HepG2 (cell line): ENCODE measurements around the gene MPC1. TPM values are rescaled to one million over a fixed set of nuclear protein-coding genes. Genes with fewer than 3 reads are reported as not detected.

Experiments used
- DPF2 ChIP-seq: sonication (generic); formaldehyde crosslinking; IDR thresholded peaks from 2 replicates; pipeline ENCODE4 v1.4.0; 2020; ENCODE audit warnings: mild to moderate bottlenecking, low read depth, missing genetic modification reagents, borderline replicate concordance
- FOXJ3 ChIP-seq: sonication (generic); formaldehyde crosslinking; IDR thresholded peaks from 2 replicates; pipeline ENCODE4 v1.4.0; 2020; ENCODE audit warnings: missing genetic modification reagents, mild to moderate bottlenecking, borderline replicate concordance
- GLI4 ChIP-seq: sonication (generic); formaldehyde crosslinking; IDR thresholded peaks from 2 replicates; pipeline ENCODE4 v1.5.1; 2020; ENCODE audit warnings: missing genetic modification reagents, mild to moderate bottlenecking, moderate library complexity, borderline replicate concordance
- GLMP ChIP-seq: sonication (generic); formaldehyde crosslinking; IDR thresholded peaks from 2 replicates; pipeline ENCODE4 v1.9.0; 2021; ENCODE audit warnings: missing genetic modification reagents, mild to moderate bottlenecking, borderline replicate concordance
- GZF1 ChIP-seq: sonication (generic); formaldehyde crosslinking; IDR thresholded peaks from 2 replicates; pipeline ENCODE4 v1.5.1; 2020; ENCODE audit warnings: mild to moderate bottlenecking, missing genetic modification reagents
- HDAC6 ChIP-seq: fragments of 200-600 bp; sonication (generic); IDR thresholded peaks from 2 replicates; pipeline ENCODE4 v1.7.0; 2017; ENCODE audit warnings: mild to moderate bottlenecking, antibody characterized with exemption, low read length, low read depth
- HNF4A ChIP-seq: sonication (generic); formaldehyde crosslinking; IDR thresholded peaks from 2 replicates; pipeline ENCODE4 v1.4.0; 2020; ENCODE audit warnings: missing genetic modification reagents
- IRF2 ChIP-seq: IDR thresholded peaks from 2 replicates; pipeline ENCODE4 v1.6.1; 2018; ENCODE audit warnings: missing genetic modification reagents, missing compliant biosample characterization
- MXI1 ChIP-seq: IDR thresholded peaks from 3 replicates; pipeline ENCODE4 v1.6.1; 2012; ENCODE audit warnings: low read depth, low read length, inconsistent platforms, borderline replicate concordance
- RCOR2 ChIP-seq: IDR thresholded peaks from 2 replicates; pipeline ENCODE4 v1.6.1; 2016; ENCODE audit warnings: missing biosample characterization, missing genetic modification reagents
- REL ChIP-seq: sonication (generic); formaldehyde crosslinking; conservative IDR thresholded peaks from 2 replicates; pipeline ENCODE4 v1.8.0; 2022; ENCODE audit warnings: mild to moderate bottlenecking, missing genetic modification reagents, moderate library complexity
- RFXANK ChIP-seq: IDR thresholded peaks from 2 replicates; pipeline ENCODE4 v1.6.1; 2016
- SIN3B ChIP-seq: fragments of 150-350 bp; IDR thresholded peaks from 2 replicates; pipeline ENCODE4 v1.6.1; 2014; ENCODE audit warnings: low read length
- SSRP1 ChIP-seq: IDR thresholded peaks from 2 replicates; pipeline ENCODE4 v1.6.1; 2016; ENCODE audit warnings: control low read depth
- TFDP1 ChIP-seq: IDR thresholded peaks from 2 replicates; pipeline ENCODE4 v1.6.1; 2016; ENCODE audit warnings: missing compliant biosample characterization, missing genetic modification reagents, borderline replicate concordance
- ZBTB7A ChIP-seq: sonication (generic); formaldehyde crosslinking; IDR thresholded peaks from 2 replicates; pipeline ENCODE4 v1.8.0; 2022; ENCODE audit warnings: mild to moderate bottlenecking, missing genetic modification reagents
- ZC3H4 ChIP-seq: sonication (generic); formaldehyde crosslinking; IDR thresholded peaks from 2 replicates; pipeline ENCODE4 v1.4.0; 2020; ENCODE audit warnings: missing genetic modification reagents, borderline replicate concordance
- ZNF317 ChIP-seq: sonication (generic); formaldehyde crosslinking; IDR thresholded peaks from 2 replicates; pipeline ENCODE4 v1.5.0; 2020; ENCODE audit warnings: mild to moderate bottlenecking, missing genetic modification reagents
- ZNF513 ChIP-seq: sonication (generic); formaldehyde crosslinking; conservative IDR thresholded peaks from 2 replicates; pipeline ENCODE4 v1.5.0; 2020; ENCODE audit warnings: missing genetic modification reagents
- ZNF569 ChIP-seq: sonication (generic); formaldehyde crosslinking; IDR thresholded peaks from 2 replicates; pipeline ENCODE4 v1.5.0; 2020; ENCODE audit warnings: mild to moderate bottlenecking, missing genetic modification reagents, moderate library complexity, borderline replicate concordance
- ZNF687 ChIP-seq: sonication (generic); formaldehyde crosslinking; IDR thresholded peaks from 2 replicates; pipeline ENCODE4 v1.5.1; 2020; ENCODE audit warnings: mild to moderate bottlenecking, missing genetic modification reagents, moderate library complexity
- polyA plus RNA-seq, 8 experiments: library from polyadenylated mRNA; depleted of rRNA in 3 of 8; stranded (reverse) in 7 of 8; unstranded in 1 of 8; fragments of >200 nt; fragmentation: Illumina TruSeq in 4 of 8; extraction: Trizol in 4 of 8; gene quantifications; 2 replicates each; pipeline versions ENCODE4 v1.2.1 to v1.2.3, GENCODE V29; 2011 to 2016; ENCODE audit warnings: low read depth in 4 of 8, missing spikeins in 1 of 8, mixed read lengths in 1 of 8; ENCODE audit not compliant: insufficient read depth in 1 of 8
- total RNA-seq, 5 experiments: library from RNA; depleted of rRNA; stranded (reverse); fragments of >200 nt; fragmentation: Illumina TruSeq; extraction: Trizol; gene quantifications; 2 replicates each; pipeline ENCODE4 v1.2.3, GENCODE V29; 2016; ENCODE audit warnings: low read depth in 1 of 5

Gene MPC1
- total and polyA plus RNA-seq, 2 of the 13 experiments (the other 11 are each of a cell fraction or from before 2014, with no cell fraction given) = 189 to 214 TPM

- TF ChIP-seq FOXJ3 (CRISPR knock-in tag) (0 out of 2 replicates have a peak, but pooled peaks have one; percentile 63), HDAC6 (no peak), ZC3H4 (CRISPR knock-in tag) (no peak), IRF2 (CRISPR knock-in tag) (peak; percentile 85), SSRP1 (CRISPR knock-in tag) (no peak), MXI1 (peak; percentile 30; the same call in 1 of the 3 replicates), GLMP (no peak), ZBTB7A (CRISPR knock-in tag) (no peak), GLI4 (CRISPR knock-in tag) (no peak), HNF4A (peak; percentile 74), SIN3B (no peak), RFXANK (CRISPR knock-in tag) (no peak), ZNF513 (CRISPR knock-in tag) (no peak), ZNF317 (CRISPR knock-in tag) (peak; percentile 67; the same call in 1 of the 2 replicates), GZF1 (0 out of 2 replicates have a peak, but pooled peaks have one; percentile 28), DPF2 (CRISPR knock-in tag) (peak; percentile 73; the same call in 1 of the 2 replicates), REL (CRISPR knock-in tag) (no peak), ZNF569 (CRISPR knock-in tag) (no peak), RCOR2 (peak; percentile 60; the same call in 1 of the 2 replicates), TFDP1 (CRISPR knock-in tag) (peak; percentile 57; the same call in 1 of the 2 replicates), ZNF687 (CRISPR knock-in tag) (peak; percentile 50; the same call in 1 of the 2 replicates)
Measured at GRCh38 chr6:166394036-166394892, 11.5 kb upstream of the MPC1 start (continued).
